ENCODE results near the gene LRRC49. TPM values are rescaled to one million over a fixed set of nuclear protein-coding genes. Genes with fewer than 3 reads are reported as not detected.

Gene LRRC49
- polyA plus RNA-seq, result 7.2 TPM
- long read RNA-seq, donor 1, partial matches to known transcripts, result 0 of 2 reads
- long read RNA-seq, donor 1, other reads (novel, unspliced or antisense), result 0 of 2 reads
- long read RNA-seq, donor 2, result 0 reads
- long read RNA-seq, donor 3, result 0 reads
- long read RNA-seq, donor 4, result 0 reads
- long read RNA-seq, donor 5, partial matches to known transcripts, result 0 of 1 reads
- long read RNA-seq, donor 5, other reads (novel, unspliced or antisense), result 0 of 1 reads
- long read RNA-seq, donor 6, result 0 reads
- long read RNA-seq, donor 7, partial matches to known transcripts, result 0 of 3 reads
- long read RNA-seq, donor 7, other reads (novel, unspliced or antisense), result 0 of 3 reads
- long read RNA-seq, donor 8, partial matches to known transcripts, result 0 of 1 reads
- long read RNA-seq, donor 8, other reads (novel, unspliced or antisense), result 0 of 1 reads
- long read RNA-seq, donor 9, result 0 reads
- long read RNA-seq, donor 10, partial matches to known transcripts, result 0 of 1 reads
- long read RNA-seq, donor 10, other reads (novel, unspliced or antisense), result 0 of 1 reads
- long read RNA-seq, donor 11, result 0 reads

- Histone ChIP-seq H3K36me3 (ENCODE audit: control insufficient read depth, insufficient read depth, low read length) (no peaks in the 10 kb centered on the region), H3K4me3 (ENCODE audit: low read length) (peak within 1 kb of the TSS; percentile 57), H3K27ac (ENCODE audit: low read length) (peak within 1 kb of the TSS; percentile 62), H3K4me1 (ENCODE audit: control insufficient read depth, insufficient read depth, low read length) (no peaks in the 10 kb centered on the region), H3K9me3 (ENCODE audit: control insufficient read depth, low read depth, low read length) (no peaks in the 10 kb centered on the region), H3K27me3 (ENCODE audit: control insufficient read depth, insufficient read depth, low read length) (no peaks in the 10 kb centered on the region)
- no CpG with 5 or more reads among the region's 61 CpGs for WGBS (ENCODE audit: insufficient coverage, low lambda C conversion rate)
- peak; percentile 87 to 92 for DNase-seq
These were observed at the start of gene LRRC49, which contains the start of gene THAP10 for GRCh38 chr15:70892002-70892911. Gene LRRC49 (plus strand): TSS chr15:70892826. CDS start chr15:70892895, 69 bp downstream. Gene THAP10 (minus strand): TSS chr15:70892433. CDS start chr15:70892272, 161 bp downstream.

- no peaks in the 10 kb centered on the region for H3K27me3 ChIP-seq (ENCODE audit: control insufficient read depth, insufficient read depth, low read length)
- whole genome bisulfite sequencing (ENCODE audit: insufficient coverage, low lambda C conversion rate), result 100% methylated on average over 3 of the region's 6 CpGs
- H3K27ac ChIP-seq (ENCODE audit: low read length), result no peak overlapping the region
- H3K9me3 ChIP-seq (ENCODE audit: control insufficient read depth, low read depth, low read length), result no peaks in the 10 kb centered on the region
- no peaks in the 10 kb centered on the region for H3K4me1 ChIP-seq (ENCODE audit: control insufficient read depth, insufficient read depth, low read length)
- no peak for DNase-seq
- H3K36me3 ChIP-seq (ENCODE audit: control insufficient read depth, insufficient read depth, low read length), result no peaks in the 10 kb centered on the region
- H3K4me3 ChIP-seq (ENCODE audit: low read length), result no peak overlapping the region
These were observed 46.8 kb upstream of the LRRC49 start for GRCh38 chr15:70845602-70846360.

- Histone ChIP-seq H3K4me1 (ENCODE audit: control insufficient read depth, insufficient read depth, low read length) (peaks cover 3% of the 10 kb centered on the region), H3K27ac (ENCODE audit: low read length) (no peak overlapping the region), H3K4me3 (ENCODE audit: low read length) (no peak overlapping the region), H3K27me3 (ENCODE audit: control insufficient read depth, insufficient read depth, low read length) (peaks cover 36% of the 10 kb centered on the region), H3K9me3 (ENCODE audit: control insufficient read depth, low read depth, low read length) (no peaks in the 10 kb centered on the region), H3K36me3 (ENCODE audit: control insufficient read depth, insufficient read depth, low read length) (no peaks in the 10 kb centered on the region)
- DNase-seq, result no peak
- WGBS (ENCODE audit: insufficient coverage, low lambda C conversion rate), result no CpG with 5 or more reads among the region's 6 CpGs
These were observed 40.7 kb upstream of the LRRC49 start for GRCh38 chr15:70851889-70852288.

- Histone ChIP-seq H3K4me1 (ENCODE audit: control insufficient read depth, insufficient read depth, low read length) (peaks cover 3% of the 10 kb centered on the region), H3K36me3 (ENCODE audit: control insufficient read depth, insufficient read depth, low read length) (no peaks in the 10 kb centered on the region), H3K27ac (ENCODE audit: low read length) (no peak overlapping the region), H3K9me3 (ENCODE audit: control insufficient read depth, low read depth, low read length) (no peaks in the 10 kb centered on the region), H3K27me3 (ENCODE audit: control insufficient read depth, insufficient read depth, low read length) (peaks cover 36% of the 10 kb centered on the region), H3K4me3 (ENCODE audit: low read length) (peak overlapping the region; percentile 34)
- WGBS (ENCODE audit: insufficient coverage, low lambda C conversion rate), result 100% methylated on average over 2 of the region's 11 CpGs
- DNase-seq, result no peak
These were observed 39.9 kb upstream of the LRRC49 start for GRCh38 chr15:70852501-70853317.

GRCh38 chr15:70853318-70853972, 39.2 kb upstream of the LRRC49 start:
- Histone ChIP-seq H3K4me3 (ENCODE audit: low read length) (peak overlapping the region; percentile 34), H3K9me3 (ENCODE audit: control insufficient read depth, low read depth, low read length) (no peaks in the 10 kb centered on the region), H3K27ac (ENCODE audit: low read length) (no peak overlapping the region), H3K36me3 (ENCODE audit: control insufficient read depth, insufficient read depth, low read length) (no peaks in the 10 kb centered on the region), H3K27me3 (ENCODE audit: control insufficient read depth, insufficient read depth, low read length) (peaks cover 36% of the 10 kb centered on the region), H3K4me1 (ENCODE audit: control insufficient read depth, insufficient read depth, low read length) (peaks cover 3% of the 10 kb centered on the region)
- WGBS (ENCODE audit: insufficient coverage, low lambda C conversion rate), result 20% methylated on average over 1 of the region's 54 CpGs
- DNase-seq, result peak; percentile 16 to 28

- DNase-seq, result peak in 1 of 2 donors; percentile 62
- H3K4me1 ChIP-seq (ENCODE audit: control insufficient read depth, insufficient read depth, low read length), result peaks cover 3% of the 10 kb centered on the region
- H3K27ac ChIP-seq (ENCODE audit: low read length), result peak within 1 kb of the TSS; percentile 67
These were observed 38.5 kb upstream of the LRRC49 start, which contains the start of gene LARP6 for GRCh38 chr15:70853973-70854665. Gene LARP6 (minus strand): TSS chr15:70854157. CDS start chr15:70854088, 69 bp downstream.

GRCh38 chr15:70854666-70854976, 38.0 kb upstream of the LRRC49 start:
- Histone ChIP-seq H3K4me1 (ENCODE audit: control insufficient read depth, insufficient read depth, low read length) (peaks cover 3% of the 10 kb centered on the region), H3K27ac (ENCODE audit: low read length) (peak overlapping the region; percentile 67)
- 50% methylated on average over 1 of the region's 4 CpGs for WGBS (ENCODE audit: insufficient coverage, low lambda C conversion rate)

More at GRCh38 chr15:70853973-70854665, 38.5 kb upstream of the LRRC49 start, which contains the start of gene LARP6:
- H3K27me3 ChIP-seq (ENCODE audit: control insufficient read depth, insufficient read depth, low read length), result peaks cover 36% of the 10 kb centered on the region
- WGBS (ENCODE audit: insufficient coverage, low lambda C conversion rate), result no CpG with 5 or more reads among the region's 78 CpGs
- H3K4me3 ChIP-seq (ENCODE audit: low read length), result peak within 1 kb of the TSS; percentile 61
- no peaks in the 10 kb centered on the region for H3K36me3 ChIP-seq (ENCODE audit: control insufficient read depth, insufficient read depth, low read length)
- H3K9me3 ChIP-seq (ENCODE audit: control insufficient read depth, low read depth, low read length), result no peaks in the 10 kb centered on the region

GRCh38 chr15:70855764-70856163, 36.9 kb upstream of the LRRC49 start:
- Histone ChIP-seq H3K4me1 (ENCODE audit: control insufficient read depth, insufficient read depth, low read length) (peaks cover 3% of the 10 kb centered on the region), H3K4me3 (ENCODE audit: low read length) (no peak overlapping the region), H3K27ac (ENCODE audit: low read length) (no peak overlapping the region), H3K27me3 (ENCODE audit: control insufficient read depth, insufficient read depth, low read length) (peaks cover 36% of the 10 kb centered on the region), H3K36me3 (ENCODE audit: control insufficient read depth, insufficient read depth, low read length) (no peaks in the 10 kb centered on the region), H3K9me3 (ENCODE audit: control insufficient read depth, low read depth, low read length) (no peaks in the 10 kb centered on the region)
- no peak for DNase-seq
- WGBS (ENCODE audit: insufficient coverage, low lambda C conversion rate), result no CpG with 5 or more reads among the region's 2 CpGs

More at GRCh38 chr15:70854666-70854976, 38.0 kb upstream of the LRRC49 start:
- Histone ChIP-seq H3K27me3 (ENCODE audit: control insufficient read depth, insufficient read depth, low read length) (peaks cover 36% of the 10 kb centered on the region), H3K4me3 (ENCODE audit: low read length) (peak overlapping the region; percentile 61), H3K36me3 (ENCODE audit: control insufficient read depth, insufficient read depth, low read length) (no peaks in the 10 kb centered on the region), H3K9me3 (ENCODE audit: control insufficient read depth, low read depth, low read length) (no peaks in the 10 kb centered on the region)
- DNase-seq, result no peak

All from large intestine (tissue), 12 donors.